IMR-90 (cell line): ENCODE measurements around the gene CDH26. TPM values are rescaled to one million over a fixed set of nuclear protein-coding genes. Genes with fewer than 3 reads are reported as not detected.

ENCODE experiments used
- ATAC-seq: fragments of 200-7000 bp; cut with Tn5 transposase; 2 replicates; pipeline ENCODE4 v1.9.1; 2020; ENCODE audit warnings: low read depth, mild to moderate bottlenecking, moderate library complexity
- BruUV-seq: library from RNA; stranded (reverse); fragments of 400-500 nt; replicated peaks from 2 replicates; lab custom pipeline; 2021; lab: Mats Ljungman, UMichigan
- CTCF ChIA-PET: fragments of 300-600 bp; formaldehyde crosslinking; extraction: SDS; loops from one replicate; lab custom pipeline; 2021; ENCODE audit warnings: antibody characterized with exemption; lab: Yijun Ruan, JAX
- POLR2A ChIA-PET: fragments of 300-600 bp; sonication (Branson Sonifier 250); formaldehyde crosslinking; loops from one replicate; lab custom pipeline; 2022; ENCODE audit warnings: antibody characterized with exemption; ENCODE audit not compliant: unreplicated experiment; lab: Charles Lee
- DNase-seq: peaks from one replicate; pipeline ENCODE4 v3.0.0; 2013
- H2AFZ ChIP-seq: replicated peaks from 2 replicates; pipeline ENCODE3; 2013; ENCODE audit warnings: low read length, mild to moderate bottlenecking; ENCODE audit not compliant: poor library complexity
- H2AK5ac ChIP-seq: 2 replicates; pipeline ENCODE4 v1.6.1; 2013; ENCODE audit warnings: low read depth, low read length, inconsistent platforms
- H2AK9ac ChIP-seq: replicated peaks from 2 replicates; pipeline ENCODE3; 2013; ENCODE audit warnings: mild to moderate bottlenecking, low read depth, low read length, moderate library complexity; ENCODE audit not compliant: poor library complexity
- H2BK120ac ChIP-seq: 2 replicates; pipeline ENCODE4 v1.6.1; 2013; ENCODE audit warnings: low read depth, low read length, inconsistent platforms
- H2BK15ac ChIP-seq: 3 replicates; pipeline ENCODE4 v1.6.1; 2013; ENCODE audit warnings: low read depth, low read length, inconsistent platforms
- H2BK20ac ChIP-seq: 2 replicates; pipeline ENCODE4 v1.6.1; 2013; ENCODE audit warnings: low read depth, mild to moderate bottlenecking, inconsistent platforms, low read length, moderate library complexity
- H2BK5ac ChIP-seq: 2 replicates; pipeline ENCODE4 v1.6.1; 2013; ENCODE audit warnings: mild to moderate bottlenecking, low read depth, low read length, inconsistent platforms; ENCODE audit not compliant: poor library complexity, severe bottlenecking
- H3K14ac ChIP-seq: replicated peaks from 2 replicates; pipeline ENCODE4 v1.6.1; 2013; ENCODE audit warnings: low read depth, low read length, inconsistent platforms
- H3K18ac ChIP-seq: 2 replicates; pipeline ENCODE4 v1.6.1; 2013; ENCODE audit warnings: low read depth, low read length, control low read depth
- H3K23ac ChIP-seq: 2 replicates; pipeline ENCODE4 v1.6.1; 2013; ENCODE audit warnings: low read depth, low read length, inconsistent platforms
- H3K27ac ChIP-seq: 2 replicates; pipeline ENCODE4 v1.5.1; 2013; ENCODE audit warnings: mild to moderate bottlenecking, control low read depth, low read length; ENCODE audit not compliant: insufficient read depth
- H3K27me3 ChIP-seq: 2 replicates; pipeline ENCODE4 v1.6.1; 2013; ENCODE audit warnings: low read length; ENCODE audit not compliant: control insufficient read depth, insufficient read depth
- H3K36me3 ChIP-seq: 2 replicates; pipeline ENCODE4 v1.6.1; 2013; ENCODE audit warnings: low read length, mixed read lengths; ENCODE audit not compliant: control insufficient read depth, insufficient read depth
- H3K4ac ChIP-seq: 2 replicates; pipeline ENCODE4 v1.6.1; 2013; ENCODE audit warnings: low read depth, low read length, inconsistent platforms
- H3K4me1 ChIP-seq: 2 replicates; pipeline ENCODE4 v1.6.1; 2013; ENCODE audit warnings: low read length, mixed read lengths; ENCODE audit not compliant: control insufficient read depth, insufficient read depth
- H3K4me2 ChIP-seq: 2 replicates; pipeline ENCODE4 v1.6.1; 2013; ENCODE audit warnings: low read depth, mild to moderate bottlenecking, control low read depth, low read length, moderate library complexity
- H3K4me3 ChIP-seq: 2 replicates; pipeline ENCODE4 v1.5.1; 2013; ENCODE audit warnings: low read depth, mild to moderate bottlenecking, control low read depth, low read length, moderate library complexity; ENCODE audit not compliant: insufficient read depth
- H3K56ac ChIP-seq: 2 replicates; pipeline ENCODE4 v1.6.1; 2013; ENCODE audit warnings: low read length, inconsistent platforms; ENCODE audit not compliant: insufficient read depth; ENCODE audit errors: extremely low read depth
- H3K79me1 ChIP-seq, 2 experiments: 2 replicates each; pipeline ENCODE4 v1.6.1; 2013; ENCODE audit warnings: low read length in 2 of 2, inconsistent platforms in 1 of 2, low read depth in 1 of 2
- H3K9ac ChIP-seq: 2 replicates; pipeline ENCODE4 v1.6.1; 2013; ENCODE audit warnings: low read depth, low read length, control low read depth
- H3K9me1 ChIP-seq: 2 replicates; pipeline ENCODE4 v1.6.1; 2013; ENCODE audit warnings: low read length, inconsistent platforms; ENCODE audit not compliant: insufficient read depth
- H3K9me3 ChIP-seq: 2 replicates; pipeline ENCODE4 v1.6.1; 2013; ENCODE audit warnings: low read length; ENCODE audit not compliant: control insufficient read depth, insufficient read depth
- H4K20me1 ChIP-seq: 2 replicates; pipeline ENCODE4 v1.6.1; 2013; ENCODE audit warnings: low read length, inconsistent platforms; ENCODE audit not compliant: insufficient read depth
- H4K5ac ChIP-seq: 2 replicates; pipeline ENCODE4 v1.6.1; 2013; ENCODE audit warnings: mild to moderate bottlenecking, low read depth, low read length, control low read depth
- H4K8ac ChIP-seq, 2 experiments: 2 replicates each; pipeline ENCODE4 v1.6.1; 2013; ENCODE audit warnings: low read depth in 2 of 2, low read length in 2 of 2, control low read depth in 1 of 2, inconsistent platforms in 1 of 2
- H4K91ac ChIP-seq: 2 replicates; pipeline ENCODE4 v1.6.1; 2013; ENCODE audit warnings: low read depth, low read length, inconsistent platforms; ENCODE audit not compliant: insufficient read depth
- RCOR1 ChIP-seq: IDR thresholded peaks from 2 replicates; pipeline ENCODE4 v1.6.1; 2012; ENCODE audit warnings: mild to moderate bottlenecking, low read length, improper control_type of control experiment; ENCODE audit not compliant: insufficient replicate concordance
- RFX5 ChIP-seq: IDR thresholded peaks from 2 replicates; pipeline ENCODE4 v1.8.0; 2012; ENCODE audit warnings: low read depth, mild to moderate bottlenecking, low read length, moderate library complexity
- WGBS, 2 experiments: methylation state at CpG; one replicate each; pipeline versions ENCODE4 v1.1.5 to v1.1.7; 2013; ENCODE audit warnings: missing lambda C conversion rate in 2 of 2; ENCODE audit not compliant: insufficient read length in 1 of 2; ENCODE audit errors: extremely low coverage in 2 of 2; 5-methylcytosine and 5-hydroxymethylcytosine counted together
- dilution Hi-C: fragments of 300-500 bp; cut with HindIII; formaldehyde crosslinking; loops from one replicate; pipeline ENCODE4 v1.14.3; 2018; ENCODE audit warnings: low sequenced_read_pairs; ENCODE audit not compliant: unreplicated experiment
- in situ Hi-C: fragments of 300-500 bp; cut with MboI; formaldehyde crosslinking; loops from 3 replicates; pipeline ENCODE4 v1.14.3; 2019; ENCODE audit warnings: low sequenced_read_pairs, inconsistent platforms, mixed read lengths
- intact Hi-C: fragments of 100-400 bp; cut with micrococcal nuclease; formaldehyde crosslinking; loops from 2 replicates; pipeline ENCODE4 v1.10.0; 2022
- polyA plus RNA-seq, 3 experiments: library from polyadenylated mRNA; depleted of rRNA; stranded (reverse); fragments of >200 nt; gene quantifications; 2 replicates each; pipeline ENCODE4 v1.2.3, GENCODE V29; 2012; ENCODE audit warnings: low replicate concordance in 1 of 3
- total RNA-seq: library from RNA; depleted of rRNA; stranded (reverse); fragments of >200 nt; gene quantifications from 2 replicates; pipeline ENCODE4 v1.2.3, GENCODE V29; 2012

Gene CDH26
- total and polyA plus RNA-seq, 2 of the 4 experiments (the other 2 are of a cell fraction), result not detected

- no peak for ATAC-seq
- Histone ChIP-seq H3K9ac (no peak overlapping the region), H2BK120ac (no peak overlapping the region), H2AFZ (no peak overlapping the region), H3K4me3 (no peak overlapping the region), H3K14ac (no peak overlapping the region), H3K18ac (no peak overlapping the region), H2AK5ac (no peak overlapping the region), H2BK5ac (no peak overlapping the region), H3K79me1 (no peaks in the 10 kb centered on the region), H4K91ac (no peak overlapping the region), H4K8ac (no peak overlapping the region), H2AK9ac (no peak overlapping the region), H3K23ac (no peak overlapping the region), H3K27ac (no peak overlapping the region), H3K36me3 (no peaks in the 10 kb centered on the region), H3K9me3 (no peaks in the 10 kb centered on the region), H3K4me2 (no peak overlapping the region), H2BK15ac (no peak overlapping the region), H3K4ac (no peak overlapping the region), H3K9me1 (no peaks in the 10 kb centered on the region), H4K5ac (no peak overlapping the region), H2BK20ac (no peak overlapping the region), H4K20me1 (no peaks in the 10 kb centered on the region), H3K56ac (no peak overlapping the region), H3K4me1 (no peaks in the 10 kb centered on the region), H3K27me3 (no peaks in the 10 kb centered on the region)
- no CpG with 5 or more reads among the region's 1 CpG for WGBS, 2 experiments
- POLR2A ChIA-PET, result no interaction called here
- intact Hi-C loops, result no loop called here
- TF ChIP-seq RCOR1 (no peak), RFX5 (no peak)
- no TSS peak for BruUV-seq
- CTCF ChIA-PET, result no interaction called here
- in situ Hi-C loops, result no loop called here
- DNase-seq, result no peak
- dilution Hi-C loops, result no loop called here
These were observed 34.7 kb upstream of the CDH26 start for GRCh38 chr20:59923514-59923913.
